ENCODE data around the gene CDK13.
"Not testable (repeated sequence)": the region's sequence is repeated elsewhere in the genome, so short reads cannot be mapped to it uniquely, and the experiment has no call there.

CDK13 gene
- total RNA-seq: 319 reads per million, percentile 96 among the genes with 10 or more reads in this experiment

GRCh38 chr7:39949971-39950472 lies at the start of gene CDK13:
CDK13 (plus strand) TSS chr7:39950256; CDS start chr7:39950642, 386 bp downstream.
- DNase-seq: peak; percentile 90

GRCh38 chr7:39904077-39904486 lies 46.0 kb upstream of the CDK13 start:
- no peak for DNase-seq

- DNase-seq: no peak
These were observed 41.9 kb upstream of the CDK13 start for GRCh38 chr7:39908141-39908540.

GRCh38 chr7:39908973-39909372 lies 41.1 kb upstream of the CDK13 start:
- no peak for DNase-seq

GRCh38 chr7:39909526-39909925 lies 40.5 kb upstream of the CDK13 start:
- DNase-seq: no peak

GRCh38 chr7:39910108-39910869 lies 39.8 kb upstream of the CDK13 start:
- no peak for DNase-seq

GRCh38 chr7:39911167-39911566 lies 38.9 kb upstream of the CDK13 start:
- DNase-seq: no peak

GRCh38 chr7:39915847-39916246 lies 34.2 kb upstream of the CDK13 start:
- DNase-seq: not testable (repeated sequence)

- no peak for DNase-seq
These were observed 30.4 kb upstream of the CDK13 start for GRCh38 chr7:39919646-39920045.

GRCh38 chr7:39921506-39922175 lies 28.4 kb upstream of the CDK13 start:
- no peak for DNase-seq

GRCh38 chr7:39922580-39922979 lies 27.5 kb upstream of the CDK13 start:
- DNase-seq: no peak

GRCh38 chr7:39923091-39923490 lies 27.0 kb upstream of the CDK13 start:
- no peak for DNase-seq

- no peak for DNase-seq
These were observed 25.9 kb upstream of the CDK13 start for GRCh38 chr7:39924122-39924521.

GRCh38 chr7:39926111-39926510 lies 23.9 kb upstream of the CDK13 start:
- DNase-seq: no peak

- DNase-seq: no peak
These were observed 23.0 kb upstream of the CDK13 start for GRCh38 chr7:39927018-39927417.

GRCh38 chr7:39934132-39934531 lies 15.9 kb upstream of the CDK13 start:
- DNase-seq: no peak

- DNase-seq: no peak
These were observed 13.3 kb upstream of the CDK13 start for GRCh38 chr7:39936761-39937160.

- DNase-seq: no peak
These were observed 12.5 kb upstream of the CDK13 start for GRCh38 chr7:39937366-39938153.

- DNase-seq: no peak
These were observed 7.2 kb upstream of the CDK13 start for GRCh38 chr7:39942883-39943282.

- DNase-seq: no peak
These were observed 3.4 kb upstream of the CDK13 start for GRCh38 chr7:39946693-39947092.

- no peak for DNase-seq
These were observed 1.6 kb upstream of the CDK13 start for GRCh38 chr7:39948375-39948955.

GRCh38 chr7:39948956-39949928 lies 814 bp upstream of the CDK13 start:
- DNase-seq: peak; percentile 95
